GM19238 (cell line): Measurements from ENCODE around the gene ANKRD20A1.
"Not testable (repeated sequence)": the region's sequence is repeated elsewhere in the genome, so short reads cannot be mapped to it uniquely, and the experiment has no call there.

Experiments
- DNase-seq: peaks from one replicate; pipeline ENCODE4 v3.0.0; 2011; ENCODE audit warnings: low spot score; ENCODE audit not compliant: insufficient read length

The ANKRD20A1 gene

DNA sequence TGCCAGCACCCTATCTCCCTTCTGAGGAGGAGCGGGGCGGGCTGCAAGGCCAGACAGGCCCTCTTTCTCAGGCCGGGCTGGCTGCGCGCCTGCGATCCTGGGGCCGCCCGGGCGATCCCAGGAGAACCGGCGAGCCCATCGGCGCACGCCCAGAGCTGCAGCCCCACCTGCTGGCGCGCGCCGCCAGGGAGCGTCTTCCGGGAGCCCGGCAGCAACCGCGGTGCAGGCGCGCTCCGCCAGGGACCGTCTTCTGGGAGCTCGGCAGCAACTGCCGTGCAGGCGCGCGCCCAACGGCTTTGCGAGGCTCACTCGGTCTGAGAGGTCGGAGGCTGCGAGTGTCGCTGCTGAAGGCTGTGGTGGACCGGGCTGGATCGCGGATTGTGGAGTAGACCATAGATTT lies at the start of gene ANKRD20A1:
Gene ANKRD20A1, plus strand, starts transcription at position 61 of the 400 bp plus-strand sequence. CDS start 496 bp downstream, outside the sequence.
- not testable (repeated sequence) for DNase-seq

DNA sequence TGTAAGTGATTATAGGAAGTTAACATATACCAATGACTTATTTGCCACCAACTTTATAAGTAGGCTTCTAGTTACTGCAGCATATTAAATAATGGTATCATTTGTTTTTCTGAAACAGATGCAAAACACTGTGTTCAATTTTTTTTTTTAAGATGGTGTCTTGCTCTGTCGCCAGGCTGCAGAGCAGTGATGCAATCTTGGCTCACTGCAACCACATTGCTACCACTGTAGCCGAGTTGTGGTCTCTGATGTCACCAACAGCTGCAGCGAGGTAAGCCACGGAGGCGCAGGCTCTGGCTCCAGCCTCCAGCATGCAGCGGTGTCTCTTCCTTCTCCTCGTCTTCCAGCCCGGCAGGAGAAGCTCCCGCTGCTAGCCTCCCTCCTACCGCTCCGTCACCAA lies 26.6 kb upstream of the ANKRD20A1 start:
- not testable (repeated sequence) for DNase-seq
